Transverse colon (tissue), 4 donors: Measurements from ENCODE around the gene BMP6. TPM values are rescaled to one million over a fixed set of nuclear protein-coding genes. Genes with fewer than 3 reads are reported as not detected.
"Not testable (repeated sequence)": the region's sequence is repeated elsewhere in the genome, so short reads cannot be mapped to it uniquely, and the experiment has no call there.

ENCODE experiments used
- DNase-seq: peaks from one replicate; pipeline ENCODE4 v3.0.0-alpha.2; 2019
- H3K27ac ChIP-seq, 4 donors: fragments of 200-600 bp; sonication (generic); 2 replicates each; pipeline ENCODE4 v1.5.1; 2016 to 2018; ENCODE audit warnings: inconsistent platforms in 4 of 4
- H3K27me3 ChIP-seq: fragments of 200-600 bp; sonication (generic); 2 replicates; pipeline ENCODE4 v1.5.1; 2017; ENCODE audit warnings: inconsistent platforms
- H3K36me3 ChIP-seq, 4 donors: fragments of 200-600 bp; sonication (generic); 2 replicates each; pipeline ENCODE4 v1.5.1; 2017 to 2019; ENCODE audit warnings: inconsistent platforms in 4 of 4
- H3K4me1 ChIP-seq, 4 donors: fragments of 200-600 bp; sonication (generic); 2 replicates each; pipeline ENCODE4 v1.5.1; 2017 to 2020; ENCODE audit warnings: inconsistent platforms in 4 of 4
- H3K4me3 ChIP-seq, 4 donors: fragments of 200-600 bp; sonication (generic); 1 replicate in 1 of 4; 2 replicates in 3 of 4; pipeline versions ENCODE4 v1.5.1 to v1.6.1; 2017 to 2019; ENCODE audit warnings: inconsistent platforms in 4 of 4
- H3K9me3 ChIP-seq, 2 donors: fragments of 200-600 bp; sonication (generic); 2 replicates each; pipeline ENCODE4 v1.5.1; 2017 to 2019; ENCODE audit warnings: inconsistent platforms in 2 of 2
- CTCF ChIP-seq, 5 experiments: fragments of 200-600 bp in 3 of 5; fragments of 450-650 bp in 2 of 5; sonication (generic) in 3 of 5; IDR thresholded peaks; 1 replicate in 2 of 5; 2 replicates in 3 of 5; pipeline ENCODE4 v1.5.1; 2016 to 2017; ENCODE audit warnings: antibody characterized with exemption in 5 of 5, inconsistent platforms in 3 of 5, mild to moderate bottlenecking in 2 of 5, moderate library complexity in 1 of 5
- EP300 ChIP-seq: sonication (generic); formaldehyde crosslinking; IDR thresholded peaks from one replicate; pipeline ENCODE4 v1.6.1; 2017; ENCODE audit warnings: antibody characterized with exemption, low read depth
- POLR2A ChIP-seq: fragments of 450-650 bp; IDR thresholded peaks from one replicate; pipeline ENCODE4 v1.6.1; 2016; ENCODE audit warnings: antibody characterized with exemption, mild to moderate bottlenecking, moderate library complexity
- POLR2AphosphoS5 ChIP-seq, 3 donors: sonication (generic); formaldehyde crosslinking; IDR thresholded peaks; one replicate each; pipeline ENCODE4 v1.6.1; 2016; ENCODE audit warnings: antibody characterized with exemption in 3 of 3
- WGBS, 2 donors: methylation state at CpG; one replicate each; pipeline ENCODE4 v1.1.5; 2018; ENCODE audit warnings: low coverage in 1 of 2; 5-methylcytosine and 5-hydroxymethylcytosine counted together
- in situ Hi-C, 4 donors: fragments of 200-750 bp; cut with MboI; loops; one replicate each; pipeline versions ENCODE4 v1.15.0 to v1.15.1; 2017; ENCODE audit warnings: low sequenced_read_pairs in 3 of 4, low pct_ligation_motif_present in 1 of 4, low pct_unique_long_range_greater_than_20kb in 1 of 4
- intact Hi-C: fragments of 100-400 bp; cut with DNase I; formaldehyde crosslinking; loops from one replicate; pipeline ENCODE4 v1.15.1; 2023; ENCODE audit warnings: low total_unique reads
- total RNA-seq, 4 donors: library from RNA; depleted of rRNA; stranded (reverse); fragments of >200 nt; gene quantifications; one replicate each; pipeline ENCODE4 v1.1.0, GENCODE V29; 2016

The BMP6 gene
- total RNA-seq, 4 donors from 2014 or later: 1.1 to 12.7 (median 6.7) TPM

DNA sequence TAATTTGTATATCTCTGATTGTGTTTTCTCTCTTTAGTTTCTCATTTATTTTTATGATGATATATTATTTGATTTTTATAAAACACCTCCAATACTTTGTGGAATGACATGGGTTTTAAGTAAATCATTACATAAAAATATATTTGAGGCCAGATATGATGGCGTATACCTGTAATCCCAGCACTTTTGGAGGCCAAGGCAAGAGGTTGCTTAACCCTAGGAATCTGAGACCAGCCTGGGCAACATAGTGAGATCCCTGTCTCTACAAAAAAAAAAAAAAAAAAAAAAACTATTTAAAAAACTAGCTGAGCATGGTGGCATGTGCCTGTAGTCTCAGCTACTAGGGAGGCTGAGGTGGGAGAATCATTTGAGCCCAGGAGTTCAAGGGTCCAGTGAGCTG, 87.3 kb downstream of the BMP6 start:
- H3K9me3 ChIP-seq: no peaks in the 10 kb centered on the region
- no peak overlapping the region for H3K27ac ChIP-seq
- 63 to 100% methylated on average over 1 of the region's 1 CpG for WGBS, 2 donors
- no peak for TF ChIP-seq POLR2A
- no peak for TF ChIP-seq POLR2AphosphoS5 (IDR thresholded peaks at IDR 0.05)
- TF ChIP-seq EP300: no peak
- no peak for TF ChIP-seq CTCF (IDR thresholded peaks at IDR 0.05)
- H3K27me3 ChIP-seq: no peaks in the 10 kb centered on the region
- no peak for DNase-seq
- H3K4me3 ChIP-seq: no peak overlapping the region
- in situ Hi-C loops: no loop called here
- intact Hi-C loops: no loop called here
- no peaks in the 10 kb centered on the region for H3K36me3 ChIP-seq
- H3K4me1 ChIP-seq: no peaks in the 10 kb centered on the region

DNA sequence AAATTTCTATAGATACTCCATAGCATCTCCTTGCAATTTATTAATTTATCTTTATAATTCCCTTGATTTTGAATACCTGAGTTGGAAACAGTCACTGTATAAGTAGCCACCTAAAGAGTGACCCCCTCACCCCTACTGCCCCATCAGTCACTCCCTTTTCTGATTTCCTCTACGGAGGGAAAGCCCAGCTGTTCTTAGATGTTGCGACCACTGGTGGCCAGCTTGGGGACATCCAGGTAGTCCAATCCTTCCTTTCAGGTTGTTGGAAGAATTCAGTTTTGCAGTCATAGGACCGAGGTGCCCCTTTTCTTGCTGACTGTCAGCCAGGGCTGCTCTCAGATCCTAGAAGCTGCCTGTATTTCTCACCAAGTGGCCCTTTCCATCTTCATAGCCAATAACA, 87.8 kb downstream of the BMP6 start:
- Histone ChIP-seq H3K9me3 (no peaks in the 10 kb centered on the region), H3K4me3 (no peak overlapping the region), H3K36me3 (no peaks in the 10 kb centered on the region), H3K27me3 (no peaks in the 10 kb centered on the region), H3K27ac (no peak overlapping the region), H3K4me1 (no peaks in the 10 kb centered on the region)
- in situ Hi-C loops: no loop called here
- TF ChIP-seq CTCF (IDR thresholded peaks at IDR 0.05) (no peak), EP300 (no peak)
- 72 to 83% methylated on average over 3 of the region's 3 CpGs for WGBS, 2 donors
- intact Hi-C loops: no loop called here
- DNase-seq: no peak

GRCh38 chr6:7815716-7816115, 89.8 kb downstream of the BMP6 start:
- no peaks in the 10 kb centered on the region for H3K36me3 ChIP-seq
- TF ChIP-seq POLR2AphosphoS5 (IDR thresholded peaks at IDR 0.05) (no peak), CTCF (IDR thresholded peaks at IDR 0.05) (no peak), EP300 (no peak), POLR2A (no peak)
- no peaks in the 10 kb centered on the region for H3K9me3 ChIP-seq
- WGBS, 2 donors: 70 to 84% methylated on average over 5 of the region's 5 CpGs
- H3K4me1 ChIP-seq: no peaks in the 10 kb centered on the region
- H3K27ac ChIP-seq: no peak overlapping the region
- H3K4me3 ChIP-seq: no peak overlapping the region
- in situ Hi-C loops (no loop called here), intact Hi-C loops (no loop called here)
- H3K27me3 ChIP-seq: no peaks in the 10 kb centered on the region
- DNase-seq: no peak

DNA sequence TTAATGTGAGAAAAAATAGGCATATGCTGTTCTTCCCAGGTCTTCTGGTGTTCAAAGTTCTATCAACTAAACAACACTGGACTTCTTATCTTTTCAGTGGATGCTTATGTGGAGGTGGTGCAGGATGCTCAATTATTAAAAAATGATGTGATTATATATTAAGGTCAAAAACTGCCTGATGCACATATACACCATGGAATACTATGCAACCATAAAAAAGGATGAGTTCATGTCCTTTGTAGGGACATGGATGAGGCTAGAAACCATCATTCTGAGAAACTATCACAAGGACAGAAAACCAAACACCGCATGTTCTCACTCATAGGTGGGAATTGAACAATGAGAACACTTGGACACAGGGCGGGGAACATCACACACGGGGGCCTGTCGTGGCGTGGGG, 91.3 kb downstream of the BMP6 start:
- H3K9me3 ChIP-seq, H3K4me1 ChIP-seq, H3K36me3 ChIP-seq, H3K27me3 ChIP-seq, in situ Hi-C loops, intact Hi-C loops, H3K27ac ChIP-seq, H3K4me3 ChIP-seq, DNase-seq: not testable (repeated sequence)
- 89% methylated on average over 5 of the region's 5 CpGs; no CpG with 5 or more reads in 1 of the 2 donors for WGBS, 2 donors
